GM18505 (cell line): ENCODE data around the gene TMEM126B.
"Not testable (repeated sequence)": the region's sequence is repeated elsewhere in the genome, so short reads cannot be mapped to it uniquely, and the experiment has no call there.

Experiments used
- ATAC-seq: cut with Tn5 transposase; IDR thresholded peaks from one replicate; pipeline ENCODE4 v1.9.1; 2021; ENCODE audit not compliant: unreplicated experiment
- POLR2A ChIP-seq: IDR thresholded peaks from 4 replicates; pipeline ENCODE4 v1.6.1; 2011; ENCODE audit warnings: borderline replicate concordance; ENCODE audit not compliant: insufficient read depth, insufficient read length; ENCODE audit errors: extremely low read depth

TMEM126B gene

DNA sequence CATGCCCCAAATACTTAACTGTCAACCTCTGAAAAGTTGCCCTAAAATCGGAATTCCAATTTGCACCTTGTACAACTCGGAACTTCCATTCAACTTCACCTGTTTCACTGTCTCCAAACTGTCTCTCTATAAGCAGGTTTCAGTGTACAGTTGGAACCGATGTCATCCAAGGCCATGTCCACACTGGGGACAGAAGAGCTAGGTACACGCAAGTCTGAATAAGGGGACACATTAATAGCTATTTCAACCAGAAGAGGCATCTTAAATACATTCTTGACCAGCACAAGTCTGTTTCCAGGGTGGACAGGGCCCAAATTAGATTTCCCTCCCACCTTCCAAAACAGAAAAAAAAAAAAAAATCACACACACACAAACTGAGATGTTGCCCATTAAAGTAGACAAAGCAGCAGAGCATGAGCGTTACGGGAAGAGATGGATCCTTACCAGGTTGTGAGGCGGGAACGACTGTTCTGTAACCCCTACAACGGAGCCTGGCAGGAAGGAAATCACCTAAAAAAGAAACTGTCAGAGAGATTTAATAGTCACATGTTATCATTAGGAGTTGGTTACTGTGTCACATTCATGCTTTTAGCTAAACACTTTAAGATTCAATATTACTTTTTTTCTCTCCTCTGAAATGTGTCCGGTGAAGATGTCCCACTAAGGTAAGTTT lies 34.8 kb downstream of the TMEM126B start:
- no peak for ATAC-seq
- no peak for TF ChIP-seq POLR2A

GRCh38 chr11:85663753-85664614 lies 35.6 kb downstream of the TMEM126B start:
- peak; percentile 57 for ATAC-seq
- peak; percentile 62 for TF ChIP-seq POLR2A

DNA sequence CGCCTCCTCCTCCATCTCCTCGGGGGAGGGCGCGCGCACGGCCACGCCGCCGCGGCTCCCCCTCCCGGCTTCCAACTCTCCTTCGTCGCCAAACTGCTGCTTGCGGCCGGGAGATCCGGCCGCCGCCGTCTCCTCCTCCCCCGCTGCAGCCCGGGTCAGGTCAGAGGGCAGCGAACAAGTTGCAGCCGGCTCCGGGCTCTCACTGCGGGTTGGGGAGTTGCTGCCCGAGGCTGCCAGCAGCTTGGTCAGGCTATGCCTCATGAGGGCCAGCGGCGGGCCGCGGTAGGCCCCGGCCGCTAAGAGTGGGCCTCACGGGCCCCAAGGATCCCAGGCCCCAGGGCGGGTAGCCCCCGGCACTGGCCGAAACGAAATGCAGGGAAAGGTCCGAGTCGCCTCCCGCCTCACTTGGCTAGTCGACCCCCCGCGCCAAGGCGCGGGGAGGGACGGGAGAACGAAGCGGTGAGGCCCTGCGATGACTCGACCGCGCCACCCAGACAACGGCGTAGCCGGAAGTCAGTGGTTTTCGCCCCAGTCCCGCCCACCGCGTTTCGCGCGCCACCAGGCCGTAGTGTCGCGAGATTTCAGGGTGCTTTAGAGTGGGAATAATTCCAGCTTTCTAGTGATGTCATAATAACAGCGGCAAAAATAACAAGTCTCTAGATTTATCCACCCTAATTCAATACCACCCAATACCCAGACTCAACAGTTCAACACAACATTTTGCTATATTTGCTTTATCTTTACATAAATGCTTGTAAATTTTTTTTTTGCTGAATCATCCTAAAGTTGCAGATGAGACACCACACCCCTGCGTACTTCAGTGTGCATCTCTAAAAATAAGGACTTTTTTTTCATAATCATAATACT lies 36.5 kb downstream of the TMEM126B start, which contains the start of gene CREBZF:
Gene CREBZF, minus strand, starts transcription at position 515 of the 867 bp plus-strand sequence. Its CDS starts 254 bp downstream, at position 261.
- ATAC-seq: peak; percentile 92
- TF ChIP-seq POLR2A: peak; percentile 94

- TF ChIP-seq POLR2A: no peak
- no peak for ATAC-seq
Observed at GRCh38 chr11:85665733-85666132, 37.3 kb downstream of the TMEM126B start.

GRCh38 chr11:85666687-85667086 lies 38.3 kb downstream of the TMEM126B start:
- TF ChIP-seq POLR2A: no peak
- ATAC-seq: no peak

DNA sequence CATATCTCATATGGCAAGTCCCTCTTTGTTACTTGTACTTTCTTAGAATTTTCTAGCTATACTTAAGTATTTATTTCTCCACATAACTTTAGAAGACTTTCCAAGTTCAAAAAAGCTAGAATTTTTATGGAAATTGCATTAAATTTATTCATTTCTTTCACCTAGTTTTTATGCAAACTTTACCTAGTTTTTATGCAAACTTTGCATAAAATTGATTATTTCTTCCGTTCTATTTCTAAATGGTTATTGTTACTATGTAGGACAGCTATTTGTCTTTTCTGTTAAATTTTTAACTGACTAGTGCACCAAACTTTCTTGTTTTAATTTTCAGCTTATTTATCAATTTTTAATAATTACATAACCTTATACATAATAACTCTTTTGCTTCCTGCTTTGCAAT lies 39.8 kb downstream of the TMEM126B start:
- no peak for ATAC-seq
- TF ChIP-seq POLR2A: no peak

DNA sequence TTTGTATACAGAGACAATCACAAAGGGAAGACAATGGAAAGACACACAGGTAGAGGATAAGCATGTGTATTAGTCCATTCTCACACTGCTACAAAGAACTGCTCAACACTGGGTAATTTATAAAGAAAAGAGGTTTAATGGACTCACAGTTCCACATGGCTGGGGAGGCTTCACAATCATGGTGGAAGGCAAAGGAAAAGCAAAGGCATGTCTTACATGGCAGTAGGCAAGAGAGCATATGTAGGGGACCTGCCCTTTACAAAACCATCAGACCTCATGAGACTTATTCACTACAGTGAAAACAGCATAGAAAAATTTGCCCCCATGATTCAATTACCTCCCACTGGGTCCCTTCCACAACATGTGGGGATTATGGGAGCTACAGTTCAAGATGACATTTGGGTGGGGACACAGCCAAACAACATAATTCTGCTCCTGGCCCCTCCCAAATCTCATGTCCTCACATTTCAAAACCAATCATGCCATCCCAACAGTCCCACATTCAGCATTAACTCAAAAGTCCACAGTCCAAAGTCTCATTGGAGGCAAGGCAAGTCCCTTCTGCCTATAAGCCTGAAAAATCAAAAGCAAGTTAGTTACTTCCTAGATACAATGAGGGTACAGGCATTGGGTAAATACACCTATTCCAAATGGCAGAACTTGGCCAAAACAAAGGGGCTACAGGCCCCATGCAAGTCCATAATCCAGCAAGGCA lies 42.7 kb downstream of the TMEM126B start:
- ATAC-seq: not testable (repeated sequence)

DNA sequence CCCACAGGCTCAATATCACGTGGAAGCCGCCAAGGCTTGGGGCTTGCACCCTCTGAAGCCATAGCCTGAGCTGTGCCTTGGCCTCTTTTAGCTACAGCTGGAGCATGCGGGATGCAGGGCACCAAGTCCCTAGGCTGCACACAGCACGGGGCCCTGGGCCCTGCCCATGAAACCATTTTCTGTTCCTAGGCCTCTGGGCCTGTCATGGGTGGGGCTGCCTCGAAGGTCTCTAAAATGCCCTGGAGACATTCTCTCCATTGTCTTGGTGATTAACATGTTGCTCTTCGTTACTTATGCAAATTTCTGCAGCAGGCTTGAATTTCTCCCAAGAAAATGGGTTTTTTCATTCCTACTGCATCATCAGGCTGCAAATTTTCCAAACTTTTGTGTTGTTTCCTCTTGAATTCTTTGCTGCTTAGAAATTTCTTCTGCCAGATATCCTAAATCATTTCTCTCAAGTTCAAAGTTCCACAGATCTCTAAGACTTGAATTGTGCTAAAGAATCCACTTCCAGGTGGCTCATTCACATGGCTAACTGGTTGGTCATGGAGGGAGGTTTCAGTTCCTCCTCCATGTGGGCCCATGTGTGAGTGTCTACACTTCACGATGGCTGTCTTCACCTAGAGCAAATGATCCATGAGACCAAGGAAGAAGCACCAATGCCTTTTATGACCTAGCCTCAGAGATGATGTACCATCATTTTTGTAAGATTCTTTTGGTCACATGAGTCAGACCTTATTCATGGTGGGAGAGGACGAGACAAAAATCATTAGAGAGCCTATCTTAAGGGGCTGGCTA lies 43.9 kb downstream of the TMEM126B start:
- no peak for TF ChIP-seq POLR2A

DNA sequence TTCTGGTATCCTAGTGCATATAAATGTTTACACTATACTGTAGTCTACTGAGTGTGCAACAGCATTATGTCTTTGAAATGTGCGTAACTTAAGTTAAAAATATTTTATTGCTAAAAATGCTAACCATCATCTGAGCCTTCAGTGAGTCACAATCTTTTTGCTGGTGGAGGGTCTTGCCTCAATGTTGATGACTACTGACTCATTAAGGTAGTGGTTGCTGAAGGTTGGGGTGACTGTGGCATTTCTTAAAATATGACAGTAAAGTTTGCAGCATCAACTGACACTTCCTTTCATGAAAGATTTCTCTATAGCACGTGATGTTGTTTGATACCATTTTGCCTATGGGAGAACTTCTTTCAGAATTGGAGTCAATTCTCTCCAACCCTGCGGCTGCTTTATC lies 45.0 kb downstream of the TMEM126B start:
- no peak for ATAC-seq
- no peak for TF ChIP-seq POLR2A

More for the DNA sequence above, 43.9 kb downstream of the TMEM126B start:
- ATAC-seq: no peak

DNA sequence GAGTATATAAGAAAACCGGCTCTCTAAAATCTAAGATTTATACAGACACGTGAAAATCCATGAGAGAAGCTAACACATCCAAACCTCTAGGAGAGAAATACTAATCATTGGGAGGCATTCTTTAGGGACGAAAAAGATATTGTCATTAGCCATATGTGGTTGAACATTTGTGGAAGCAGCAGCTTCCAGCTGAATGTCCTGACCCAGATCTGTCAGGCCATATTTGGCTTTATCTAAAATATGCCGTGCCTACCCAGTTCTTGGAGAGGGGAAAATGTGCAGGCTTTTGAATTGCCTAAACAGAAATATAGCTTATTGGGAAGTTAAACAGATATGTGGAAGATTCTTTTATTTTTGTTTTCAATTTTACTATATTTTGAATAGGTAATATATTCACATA lies 51.2 kb downstream of the TMEM126B start:
- TF ChIP-seq POLR2A: no peak
- no peak for ATAC-seq

- no peak for ATAC-seq
- TF ChIP-seq POLR2A: no peak
Observed at GRCh38 chr11:85680897-85681296, 52.5 kb downstream of the TMEM126B start.
